GM20000 (cell line): ENCODE measurements around the gene ARHGAP26.

ENCODE experiments used
- DNase-seq: peaks from one replicate; pipeline ENCODE4 v3.0.0; 2012; ENCODE audit warnings: low spot score
- CTCF ChIP-seq: IDR thresholded peaks from 2 replicates; pipeline ENCODE4 v1.5.1; 2012; ENCODE audit warnings: mild to moderate bottlenecking, control low read depth; ENCODE audit errors: extremely low read depth, missing control alignments

ARHGAP26 gene

GRCh38 chr5:143017541-143017940, 247.4 kb downstream of the ARHGAP26 start:
- no peak for DNase-seq
- TF ChIP-seq CTCF = no peak

DNA sequence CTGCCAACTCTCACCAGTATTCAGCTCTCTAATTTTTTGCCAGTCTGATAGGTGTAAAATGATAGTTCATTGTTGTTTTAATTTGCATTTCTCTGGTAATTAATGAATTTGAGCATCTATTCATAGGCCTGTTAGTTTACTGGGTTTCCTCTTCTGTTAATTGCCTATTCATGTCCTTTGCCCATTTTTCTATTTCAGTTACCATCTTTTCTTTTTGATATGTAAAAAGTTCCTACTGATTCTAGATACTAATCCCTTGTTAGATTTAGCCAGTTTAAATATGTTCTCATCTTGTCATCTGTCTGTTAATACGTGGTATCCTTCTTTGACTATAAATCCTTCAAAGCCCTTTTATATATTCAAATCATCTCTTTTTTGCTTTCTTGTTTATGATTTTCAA, 247.8 kb downstream of the ARHGAP26 start:
- TF ChIP-seq CTCF = no peak
- no peak for DNase-seq

DNA sequence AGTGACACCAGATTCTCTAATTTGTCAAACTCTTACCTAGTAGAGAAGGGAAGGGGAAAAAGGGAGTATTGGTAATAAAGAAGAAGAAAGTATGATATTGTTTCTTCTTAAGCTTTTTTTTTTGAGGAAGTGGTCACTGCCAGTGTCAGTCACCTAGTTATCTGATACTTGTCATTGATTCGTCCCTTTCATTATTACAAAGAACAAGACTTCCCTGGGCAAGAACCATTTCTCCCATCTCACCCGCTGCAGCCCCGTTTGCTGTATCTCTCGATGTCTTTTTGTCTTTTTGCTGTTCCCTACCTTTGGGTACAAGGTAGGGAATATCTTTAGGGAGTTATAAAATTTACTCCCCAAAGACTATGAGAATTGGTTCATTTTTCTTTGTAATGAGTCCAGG, 249.0 kb downstream of the ARHGAP26 start:
- TF ChIP-seq CTCF = no peak
- peak; percentile 23 for DNase-seq

- no peak for TF ChIP-seq CTCF
- peak; percentile 70 for DNase-seq
Observed at GRCh38 chr5:143019614-143020515, 249.7 kb downstream of the ARHGAP26 start.

DNA sequence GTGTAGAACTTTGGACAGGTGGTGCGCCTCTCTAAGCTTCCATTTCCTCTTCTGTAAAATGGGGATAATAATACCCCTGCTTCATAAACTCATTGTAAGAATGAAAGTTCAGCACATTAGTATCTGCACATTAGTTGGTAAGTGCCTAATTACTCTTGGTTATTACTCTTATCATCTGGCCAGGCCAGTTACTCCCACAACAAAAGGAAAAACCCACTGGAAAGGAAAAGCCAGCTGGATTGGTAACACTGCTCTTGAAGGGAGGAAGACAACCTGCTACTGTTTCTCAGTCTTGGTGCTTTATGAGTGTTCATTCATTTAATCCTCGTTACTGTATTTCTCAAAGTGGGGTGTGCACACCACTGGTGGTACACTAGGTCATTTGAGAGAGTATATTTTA, 251.4 kb downstream of the ARHGAP26 start:
- TF ChIP-seq CTCF = no peak
- DNase-seq = no peak

GRCh38 chr5:143023411-143024096, 253.4 kb downstream of the ARHGAP26 start:
- no peak for TF ChIP-seq CTCF

GRCh38 chr5:143024228-143024920, 254.2 kb downstream of the ARHGAP26 start:
- TF ChIP-seq CTCF = no peak
- no peak for DNase-seq

More at GRCh38 chr5:143023411-143024096, 253.4 kb downstream of the ARHGAP26 start:
- DNase-seq = peak; percentile 30
